SK-N-SH (cell line): Measurements from ENCODE around the gene KRAS. TPM values are rescaled to one million over a fixed set of nuclear protein-coding genes. Genes with fewer than 3 reads are reported as not detected.
A peak's percentile ranks its signal among the peaks of the same experiment; 100 is the strongest.

ENCODE experiments used
- CTCF ChIA-PET: fragments of 300-600, 350-600 bp; formaldehyde crosslinking; extraction: SDS; loops from one replicate; lab custom pipeline; 2021; lab: Yijun Ruan, JAX
- POLR2A ChIA-PET: fragments of 350-600 bp; sonication (Branson Sonifier 250); formaldehyde crosslinking; extraction: SDS; loops from one replicate; lab custom pipeline; 2020; ENCODE audit warnings: antibody characterized with exemption, inconsistent platforms; lab: Yijun Ruan, JAX
- DNase-seq: peaks from one replicate; pipeline ENCODE4 v3.0.0; 2012
- H2AFZ ChIP-seq: fragments of 200-600 bp; sonication (generic); 2 replicates; pipeline ENCODE4 v1.8.1; 2016; ENCODE audit warnings: antibody characterized with exemption, mild to moderate bottlenecking, low read depth
- H3F3A ChIP-seq: fragments of 200-600 bp; sonication (generic); replicated peaks from 2 replicates; pipeline ENCODE3; 2016; ENCODE audit warnings: antibody characterized with exemption, mild to moderate bottlenecking; ENCODE audit not compliant: insufficient read depth
- H3K27ac ChIP-seq, 2 experiments: fragments of 200-500 bp in 1 of 2; fragments of 200-600 bp in 1 of 2; sonication (Bioruptor generic) in 1 of 2; sonication (generic), shearing (Covaris generic) in 1 of 2; 2 replicates each; pipeline versions ENCODE4 v1.5.1 to v1.6.1; 2014 to 2016; ENCODE audit warnings: low read depth in 2 of 2, inconsistent platforms in 1 of 2, low read length in 1 of 2, mild to moderate bottlenecking in 1 of 2, mixed read lengths in 1 of 2
- H3K27me3 ChIP-seq: fragments of 200-600 bp; sonication (generic), shearing (Covaris generic); 2 replicates; pipeline ENCODE4 v1.6.1; 2016; ENCODE audit warnings: mixed run types; ENCODE audit not compliant: insufficient read depth
- H3K36me3 ChIP-seq, 2 experiments: fragments of 200-500 bp in 1 of 2; fragments of 200-600 bp in 1 of 2; sonication (Bioruptor generic) in 1 of 2; sonication (generic) in 1 of 2; replicated peaks in 1 of 2; 2 replicates each; pipeline versions ENCODE3 to v1.5.1; 2014 to 2016; ENCODE audit warnings: low read length in 1 of 2, mild to moderate bottlenecking in 1 of 2; ENCODE audit not compliant: insufficient read depth in 2 of 2, control insufficient read depth in 1 of 2
- H3K4me1 ChIP-seq, 2 experiments: fragments of 200-500 bp in 1 of 2; fragments of 200-600 bp in 1 of 2; sonication (Bioruptor generic) in 1 of 2; sonication (generic), shearing (Covaris generic) in 1 of 2; 2 replicates each; pipeline versions ENCODE4 v1.5.1 to v1.6.1; 2014 to 2016; ENCODE audit warnings: low read depth in 1 of 2, low read length in 1 of 2, mixed run types in 1 of 2; ENCODE audit not compliant: insufficient read depth in 2 of 2, control insufficient read depth in 1 of 2
- H3K4me2 ChIP-seq: fragments of 200-600 bp; sonication (generic), shearing (Covaris generic); 2 replicates; pipeline ENCODE4 v1.6.1; 2017; ENCODE audit warnings: mixed run types
- H3K4me3 ChIP-seq, 2 experiments: fragments of 200-500 bp in 1 of 2; fragments of 200-600 bp in 1 of 2; sonication (Bioruptor generic) in 1 of 2; sonication (generic), shearing (Covaris generic) in 1 of 2; 2 replicates each; pipeline versions ENCODE4 v1.5.1 to v1.8.1; 2014 to 2016; ENCODE audit warnings: low read depth in 2 of 2, inconsistent platforms in 1 of 2, low read length in 1 of 2, mild to moderate bottlenecking in 1 of 2, mixed read lengths in 1 of 2, moderate library complexity in 1 of 2
- H3K79me2 ChIP-seq: fragments of 200-600 bp; sonication (generic); 2 replicates; pipeline ENCODE4 v1.8.1; 2017; ENCODE audit warnings: mild to moderate bottlenecking; ENCODE audit not compliant: insufficient read depth
- H3K9ac ChIP-seq: fragments of 200-600 bp; sonication (generic); 2 replicates; pipeline ENCODE4 v1.6.1; 2017; ENCODE audit warnings: mixed run types
- H3K9me2 ChIP-seq: fragments of 200-600 bp; sonication (generic); 2 replicates; pipeline ENCODE4 v1.6.1; 2017; ENCODE audit warnings: mixed run types
- H3K9me3 ChIP-seq: fragments of 200-600 bp; sonication (generic); 2 replicates; pipeline ENCODE4 v1.6.1; 2017; ENCODE audit warnings: mixed run types, mild to moderate bottlenecking, moderate library complexity
- H4K20me1 ChIP-seq: fragments of 200-600 bp; sonication (generic); 2 replicates; pipeline ENCODE4 v1.6.1; 2017; ENCODE audit warnings: mild to moderate bottlenecking, mixed run types; ENCODE audit not compliant: insufficient read depth
- CHD2 ChIP-seq: fragments of 150-350 bp; IDR thresholded peaks from 2 replicates; pipeline ENCODE4 v1.6.1; 2018; ENCODE audit warnings: low read length; ENCODE audit not compliant: partially characterized antibody
- CTCF ChIP-seq: fragments of 200-600 bp; sonication (generic); IDR thresholded peaks from 2 replicates; pipeline ENCODE4 v1.6.1; 2017; ENCODE audit warnings: antibody characterized with exemption, mild to moderate bottlenecking, moderate library complexity
- ELF1 ChIP-seq: IDR thresholded peaks from 2 replicates; pipeline ENCODE4 v1.4.0; 2012
- EP300 ChIP-seq, 2 experiments: IDR thresholded peaks; 2 replicates each; pipeline versions ENCODE4 v1.4.0 to v1.6.1; 2012; ENCODE audit warnings: borderline replicate concordance in 1 of 2, low read depth in 1 of 2, low read length in 1 of 2
- EZH2phosphoT487 ChIP-seq: fragments of 200-600 bp; sonication (generic); IDR thresholded peaks from 2 replicates; pipeline ENCODE4 v1.6.1; 2017; ENCODE audit warnings: low read depth, mixed run types, mild to moderate bottlenecking, antibody characterized with exemption, moderate library complexity, borderline replicate concordance
- FOSL2 ChIP-seq: IDR thresholded peaks from 2 replicates; pipeline ENCODE4 v1.4.0; 2012; ENCODE audit warnings: low read depth, mild to moderate bottlenecking, moderate library complexity, borderline replicate concordance
- FOXJ3 ChIP-seq: sonication (generic); formaldehyde crosslinking; IDR thresholded peaks from 2 replicates; pipeline ENCODE4 v1.5.1; 2020; ENCODE audit warnings: mild to moderate bottlenecking, missing genetic modification reagents
- FOXM1 ChIP-seq: IDR thresholded peaks from 2 replicates; pipeline ENCODE4 v1.4.0; 2012; ENCODE audit warnings: low read depth, mild to moderate bottlenecking
- GATA2 ChIP-seq: sonication (generic); formaldehyde crosslinking; IDR thresholded peaks from 2 replicates; pipeline ENCODE4 v1.5.0; 2020; ENCODE audit warnings: mild to moderate bottlenecking, missing genetic modification reagents
- MAX ChIP-seq: IDR thresholded peaks from 2 replicates; pipeline ENCODE4 v1.4.0; 2012; ENCODE audit warnings: low read depth
- MEF2A ChIP-seq: IDR thresholded peaks from 2 replicates; pipeline ENCODE4 v1.4.0; 2012; ENCODE audit warnings: low read depth, borderline replicate concordance
- NFIC ChIP-seq: IDR thresholded peaks from 2 replicates; pipeline ENCODE4 v1.4.0; 2012; ENCODE audit warnings: borderline replicate concordance
- PBX3 ChIP-seq: IDR thresholded peaks from 2 replicates; pipeline ENCODE4; 2012
- POLR2AphosphoS5 ChIP-seq: IDR thresholded peaks from 2 replicates; pipeline ENCODE4 v1.6.1; 2012; ENCODE audit warnings: low read depth, low read length
- RAD21 ChIP-seq: IDR thresholded peaks from 2 replicates; pipeline ENCODE4 v1.6.1; 2012; ENCODE audit warnings: mild to moderate bottlenecking, low read length
- RCOR1 ChIP-seq: fragments of 150-350 bp; IDR thresholded peaks from 2 replicates; pipeline ENCODE4 v1.6.1; 2017; ENCODE audit warnings: antibody characterized with exemption, low read length
- REST ChIP-seq: IDR thresholded peaks from 2 replicates; pipeline ENCODE4 v1.6.1; 2012; ENCODE audit warnings: mild to moderate bottlenecking, low read depth, low read length, moderate library complexity
- RFX5 ChIP-seq: IDR thresholded peaks from 2 replicates; pipeline ENCODE4 v1.6.1; 2012; ENCODE audit warnings: mild to moderate bottlenecking, improper control_type of control experiment, low read length
- RXRA ChIP-seq: IDR thresholded peaks from 2 replicates; pipeline ENCODE4 v1.4.0; 2012; ENCODE audit warnings: low read depth, mild to moderate bottlenecking, borderline replicate concordance
- SIN3A ChIP-seq: IDR thresholded peaks from 2 replicates; pipeline ENCODE4 v1.6.1; 2012; ENCODE audit warnings: low read depth, mild to moderate bottlenecking, low read length, moderate library complexity, borderline replicate concordance
- TAF1 ChIP-seq: IDR thresholded peaks from 2 replicates; pipeline ENCODE4 v1.6.1; 2012; ENCODE audit warnings: low read depth, mild to moderate bottlenecking, low read length, moderate library complexity, borderline replicate concordance
- TCF12 ChIP-seq: IDR thresholded peaks from 2 replicates; pipeline ENCODE4 v1.4.0; 2012
- TEAD4 ChIP-seq: IDR thresholded peaks from 2 replicates; pipeline ENCODE4 v1.4.0; 2012; ENCODE audit warnings: mild to moderate bottlenecking, borderline replicate concordance; ENCODE audit not compliant: insufficient read depth
- USF1 ChIP-seq: IDR thresholded peaks from 2 replicates; pipeline ENCODE4 v1.4.0; 2012; ENCODE audit warnings: low read depth, borderline replicate concordance
- YY1 ChIP-seq: IDR thresholded peaks from 2 replicates; pipeline ENCODE4 v1.4.0; 2012; ENCODE audit warnings: low read depth, mild to moderate bottlenecking
- WGBS: methylation state at CpG from one replicate; pipeline ENCODE4 v1.1.6; 2017; ENCODE audit warnings: low lambda C conversion rate; 5-methylcytosine and 5-hydroxymethylcytosine counted together
- polyA plus RNA-seq, 3 experiments: library from polyadenylated mRNA; depleted of rRNA; stranded (reverse); fragments of >200 nt; gene quantifications; 2 replicates each; pipeline ENCODE4 v1.2.3, GENCODE V29; 2012

KRAS gene
- polyA plus RNA-seq, 1 of the 3 experiments (the other 2 are of a cell fraction): 8.0 TPM

GRCh38 chr12:25195056-25195971 is 55.4 kb downstream of the KRAS start, which contains the start of the genes DNAI7 and ETFRF1:
Gene DNAI7, minus strand, starts transcription at chr12:25195160. Its CDS starts 82 bp downstream, at chr12:25195078.
Gene ETFRF1, plus strand, starts transcription at chr12:25195237. Its CDS starts 8,720 bp downstream, at chr12:25203957.
- Histone ChIP-seq H3K27ac (peak within 1 kb of the TSS; percentile 92 to 94), H3K9ac (peak within 1 kb of the TSS; percentile 82), H3K4me3 (peak within 1 kb of the TSS; percentile 71 to 89), H3K79me2 (peaks cover 13% of the 10 kb centered on the region; the same call in 1 of the 2 replicates), H2AFZ (peak within 1 kb of the TSS; percentile 86), H4K20me1 (no peaks in the 10 kb centered on the region), H3K36me3 (no peaks in the 10 kb centered on the region), H3K9me3 (no peaks in the 10 kb centered on the region), H3K4me1 (peaks cover 0 to 2% of the 10 kb centered on the region in 2 experiments; a peak in 2 of 4 replicates), H3F3A (peaks cover 23% of the 10 kb centered on the region), H3K4me2 (peak within 1 kb of the TSS; percentile 88), H3K27me3 (no peaks in the 10 kb centered on the region), H3K9me2 (no peaks in the 10 kb centered on the region)
- CTCF ChIA-PET: interaction anchor here (0.8 to 1.9 kb wide), 5 partner anchors 15 to 537 kb away, joined by 3 to 5 read pairs (median 3); no protein-coding TSS in a partner anchor
- 1% methylated on average over 43 of the region's 54 CpGs for WGBS
- peak; percentile 93 for DNase-seq
- POLR2A ChIA-PET: interaction anchor here (1.0 to 1.4 kb wide), 2 partner anchors 9 to 192 kb away, joined by 4 read pairs; no protein-coding TSS in a partner anchor
- TF ChIP-seq RAD21: no peak
- no peak; the same call in 1 of the 2 replicates for TF ChIP-seq FOSL2
- TF ChIP-seq YY1: no peak
- TF ChIP-seq MEF2A: no peak
- TF ChIP-seq REST: peak; percentile 67; the same call in 1 of the 2 replicates
- no peak for TF ChIP-seq TEAD4
- TF ChIP-seq CHD2: peak; percentile 67
- TF ChIP-seq CTCF: peak; percentile 27; the same call in 1 of the 2 replicates
- no peak for TF ChIP-seq GATA2 (CRISPR knock-in tag)
- TF ChIP-seq FOXM1: no peak
- TF ChIP-seq TCF12: no peak
- peak; percentile 77; the same call in 1 of the 2 replicates for TF ChIP-seq MAX
- TF ChIP-seq EP300 (IDR thresholded peaks at IDR 0.05; ENCODE audit: borderline replicate concordance in 1 of 2, low read depth in 1 of 2, low read length in 1 of 2): no peak
- no peak for TF ChIP-seq EZH2phosphoT487
- no peak for TF ChIP-seq RFX5
- TF ChIP-seq RXRA: no peak
- TF ChIP-seq FOXJ3 (CRISPR knock-in tag): 0 out of 2 replicates have a peak, but pooled peaks have one; percentile 17
- peak; percentile 64 for TF ChIP-seq PBX3
- peak; percentile 77 for TF ChIP-seq TAF1
- no peak for TF ChIP-seq USF1
- peak; percentile 51; the same call in 1 of the 2 replicates for TF ChIP-seq ELF1
- TF ChIP-seq POLR2AphosphoS5: peak; percentile 87
- no peak for TF ChIP-seq RCOR1
- TF ChIP-seq NFIC: no peak
- TF ChIP-seq SIN3A: peak; percentile 83
